CD8-positive, alpha-beta memory T cell (primary cell): ENCODE data around the gene KLHL26. TPM values are rescaled to one million over a fixed set of nuclear protein-coding genes. Genes with fewer than 3 reads are reported as not detected.

Source experiments
- CTCF ChIA-PET: fragments of 350-600 bp; sonication (Branson Sonifier 250); formaldehyde crosslinking; loops from one replicate; lab custom pipeline; 2021; ENCODE audit warnings: antibody characterized with exemption; lab: Charles Lee
- POLR2A ChIA-PET: fragments of 350-600 bp; sonication (Branson Sonifier 250); formaldehyde crosslinking; loops from one replicate; lab custom pipeline; 2021; ENCODE audit warnings: antibody characterized with exemption; lab: Charles Lee
- DNase-seq, 5 donors: peaks; one replicate each; pipeline versions ENCODE4 v3.0.0 to v3.0.0-alpha.2; 2020 to 2022; ENCODE audit warnings: mixed read lengths in 1 of 5
- H3K27ac ChIP-seq: one replicate; pipeline ENCODE4 v1.7.0; 2013; ENCODE audit warnings: low read depth, mild to moderate bottlenecking, low read length, moderate library complexity
- H3K27me3 ChIP-seq: 2 replicates; pipeline ENCODE4 v1.7.0; 2013; ENCODE audit warnings: low read length, mild to moderate bottlenecking; ENCODE audit not compliant: insufficient read depth, poor library complexity, severe bottlenecking
- H3K36me3 ChIP-seq: 2 replicates; pipeline ENCODE4 v1.7.0; 2013; ENCODE audit warnings: mild to moderate bottlenecking, low read length, moderate library complexity; ENCODE audit not compliant: insufficient read depth
- H3K4me1 ChIP-seq: 2 replicates; pipeline ENCODE4 v1.7.0; 2013; ENCODE audit warnings: mild to moderate bottlenecking, low read length, moderate library complexity; ENCODE audit not compliant: insufficient read depth
- H3K4me3 ChIP-seq: 2 replicates; pipeline ENCODE4 v1.7.0; 2013; ENCODE audit warnings: mild to moderate bottlenecking, low read length
- H3K9me3 ChIP-seq: 2 replicates; pipeline ENCODE4 v1.7.0; 2013; ENCODE audit warnings: mild to moderate bottlenecking, low read length
- H3K27ac Mint-ChIP-seq, 8 donors: one replicate each; pipeline ENCODE4 v1.8.0; 2020 to 2021; ENCODE audit warnings: mixed read lengths in 8 of 8, mild to moderate bottlenecking in 6 of 8, inconsistent platforms in 3 of 8, moderate library complexity in 3 of 8
- H3K27me3 Mint-ChIP-seq, 2 donors: one replicate each; pipeline ENCODE4 v1.8.0; 2020 to 2021; ENCODE audit warnings: mixed read lengths in 2 of 2, mild to moderate bottlenecking in 1 of 2, moderate library complexity in 1 of 2
- H3K36me3 Mint-ChIP-seq, 3 donors: one replicate each; pipeline ENCODE4 v1.8.0; 2020 to 2021; ENCODE audit warnings: mixed read lengths in 3 of 3, inconsistent platforms in 1 of 3, mild to moderate bottlenecking in 1 of 3
- H3K4me1 Mint-ChIP-seq, 3 donors: one replicate each; pipeline ENCODE4 v1.8.0; 2020 to 2021; ENCODE audit warnings: mixed read lengths in 3 of 3, inconsistent platforms in 1 of 3, mild to moderate bottlenecking in 1 of 3
- H3K4me3 Mint-ChIP-seq, 7 donors: one replicate each; pipeline ENCODE4 v1.8.0; 2020 to 2021; ENCODE audit warnings: mixed read lengths in 7 of 7, mild to moderate bottlenecking in 6 of 7, moderate library complexity in 4 of 7, inconsistent platforms in 2 of 7
- H3K9me3 Mint-ChIP-seq, 5 donors: one replicate each; pipeline ENCODE4 v1.8.0; 2020 to 2022; ENCODE audit warnings: mixed read lengths in 5 of 5, mild to moderate bottlenecking in 3 of 5, moderate library complexity in 2 of 5, inconsistent platforms in 1 of 5
- polyA plus RNA-seq: library from polyadenylated mRNA; unstranded; fragments of 300-500 nt; fragmentation: Illumina TruSeq; gene quantifications from one replicate; pipeline ENCODE4 v1.2.3, GENCODE V29; 2021
- total RNA-seq, 2 experiments: library from RNA; stranded (reverse); gene quantifications; one replicate each; pipeline ENCODE4 v1.2.3, GENCODE V29; 2021

Gene KLHL26
- total and polyA plus RNA-seq, 3 experiments from 2014 or later: 5.1 to 12.8 (median 12.4) TPM

DNA sequence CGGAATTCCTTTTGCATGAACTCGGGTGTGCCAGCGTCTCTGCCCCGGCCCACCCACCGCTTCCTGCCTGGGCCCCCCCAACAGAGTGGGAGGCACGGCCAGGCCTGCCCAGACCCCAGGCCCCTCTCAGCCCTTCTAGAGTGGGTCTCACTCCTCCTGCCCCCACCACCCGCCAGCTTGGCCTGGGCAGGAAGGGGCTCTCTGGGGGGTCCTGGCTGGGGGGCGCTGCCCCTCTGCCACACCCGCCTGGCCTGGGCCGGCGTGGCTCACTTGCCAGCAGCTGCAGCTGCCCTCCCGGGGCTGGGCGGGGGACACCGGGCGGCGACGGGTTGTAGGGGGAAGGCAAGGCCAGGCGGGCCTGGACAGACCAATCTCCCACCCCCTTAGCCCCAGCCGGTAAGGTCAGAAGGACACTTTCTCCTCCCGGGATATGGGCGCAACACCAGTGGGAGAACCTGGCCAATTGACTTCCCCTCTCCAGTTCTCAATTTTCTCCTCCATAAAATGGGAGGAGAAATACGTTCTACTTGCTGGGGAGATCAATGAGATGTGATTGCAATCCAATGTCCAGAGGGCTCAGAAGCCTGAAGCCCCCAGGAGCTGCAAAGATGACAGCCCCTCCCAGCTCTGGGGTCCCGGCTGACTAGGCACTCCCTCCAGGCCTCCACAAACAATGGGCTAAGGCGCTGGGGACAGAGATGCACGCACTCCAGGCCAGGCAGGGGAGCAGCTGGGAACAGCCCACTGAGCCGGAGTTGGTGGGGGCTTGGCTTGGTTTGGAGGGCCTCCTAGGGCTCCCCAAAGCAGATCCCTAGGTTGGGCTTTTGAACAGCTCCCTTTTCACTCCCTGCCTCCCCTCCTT lies 32.6 kb upstream of the KLHL26 start:
- peaks cover 27 to 53% of the 10 kb centered on the region in 2 donors for H3K27me3 Mint-ChIP-seq
- H3K27me3 ChIP-seq: peaks cover 44% of the 10 kb centered on the region
- H3K4me3 ChIP-seq: no peak overlapping the region
- H3K4me3 Mint-ChIP-seq: no peak overlapping the region
- no peaks in the 10 kb centered on the region for H3K9me3 Mint-ChIP-seq
- no peaks in the 10 kb centered on the region for H3K36me3 ChIP-seq
- H3K27ac Mint-ChIP-seq: no peak overlapping the region
- POLR2A ChIA-PET: interaction anchor here (0.5 to 0.8 kb wide), 2 partner anchors 15 to 33 kb away, joined by 3 read pairs; partner anchors contain the start of gene UBA52
- peaks cover 7 to 30% (median 8%) of the 10 kb centered on the region in 3 donors for H3K4me1 Mint-ChIP-seq
- no peak overlapping the region for H3K27ac ChIP-seq
- DNase-seq: no peak
- H3K36me3 Mint-ChIP-seq: no peaks in the 10 kb centered on the region
- peaks cover 4% of the 10 kb centered on the region for H3K4me1 ChIP-seq
- H3K9me3 ChIP-seq: no peaks in the 10 kb centered on the region
- CTCF ChIA-PET: interaction anchor here (0.7 to 1.8 kb wide), 2 partner anchors 15 to 118 kb away, joined by 3 to 5 read pairs; partner anchors contain the start of gene REX1BD

DNA sequence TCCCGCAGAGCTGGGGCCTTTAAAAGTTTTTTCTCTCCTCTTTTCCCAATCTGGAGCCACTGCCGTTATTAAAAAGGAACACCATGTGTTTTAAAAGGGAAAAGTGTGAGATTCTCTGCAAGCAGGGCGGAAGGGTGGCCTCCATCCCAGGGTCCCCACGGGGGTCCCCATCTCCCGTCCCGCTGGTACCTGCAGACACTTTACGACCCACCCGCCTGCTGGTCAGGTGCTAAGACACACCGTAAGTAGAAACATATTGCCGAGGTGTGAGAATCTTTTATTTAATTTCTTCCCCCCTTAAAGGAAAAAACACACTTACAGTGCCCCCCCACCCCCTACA lies 32.0 kb upstream of the KLHL26 start:
- no peak overlapping the region for H3K27ac Mint-ChIP-seq
- Histone ChIP-seq H3K27ac (no peak overlapping the region), H3K4me1 (peaks cover 4% of the 10 kb centered on the region), H3K9me3 (no peaks in the 10 kb centered on the region), H3K27me3 (peaks cover 50% of the 10 kb centered on the region), H3K36me3 (no peaks in the 10 kb centered on the region), H3K4me3 (no peak overlapping the region)
- CTCF ChIA-PET: interaction anchor here (0.7 kb wide), 1 partner anchor 119 kb away, joined by 3 read pairs; no protein-coding TSS in a partner anchor
- no peaks in the 10 kb centered on the region for H3K9me3 Mint-ChIP-seq
- no peak overlapping the region for H3K4me3 Mint-ChIP-seq
- no peak for DNase-seq
- H3K36me3 Mint-ChIP-seq: no peaks in the 10 kb centered on the region
- POLR2A ChIA-PET: interaction anchor here (0.5 to 0.8 kb wide), 3 partner anchors 15 to 58 kb away, joined by 3 to 5 read pairs (median 3); partner anchors contain the start of gene UBA52
- peaks cover 33 to 55% of the 10 kb centered on the region in 2 donors for H3K27me3 Mint-ChIP-seq
- peaks cover 7 to 30% (median 8%) of the 10 kb centered on the region in 3 donors for H3K4me1 Mint-ChIP-seq

DNA sequence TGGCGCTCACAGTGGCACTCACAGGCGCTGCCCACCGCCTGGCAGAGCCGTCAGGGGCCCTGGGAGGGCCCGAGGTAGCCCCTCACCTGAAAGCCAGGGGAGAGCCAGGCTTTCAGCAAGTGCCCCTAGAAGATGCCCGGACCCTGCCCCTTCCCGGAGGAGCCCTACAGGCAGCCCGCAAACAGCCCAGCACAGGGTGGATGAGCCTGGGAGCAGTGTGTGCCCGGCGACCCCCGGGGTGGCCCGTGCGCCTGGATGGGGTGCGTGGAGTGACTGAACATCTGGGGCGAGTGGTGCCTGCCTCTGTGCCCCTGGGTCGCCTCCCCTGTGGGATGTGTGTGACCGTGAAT lies 31.7 kb upstream of the KLHL26 start:
- H3K4me1 Mint-ChIP-seq: peaks cover 7 to 30% (median 8%) of the 10 kb centered on the region in 3 donors
- no peak overlapping the region for H3K27ac ChIP-seq
- no peaks in the 10 kb centered on the region for H3K36me3 Mint-ChIP-seq
- peaks cover 4% of the 10 kb centered on the region for H3K4me1 ChIP-seq
- H3K27me3 ChIP-seq: peaks cover 53% of the 10 kb centered on the region
- ChIA-PET POLR2A (interaction anchor here (0.5 to 0.6 kb wide), 2 partner anchors 34 to 58 kb away, joined by 3 to 5 read pairs; partner anchors contain the start of gene UBA52), CTCF (interaction anchor here (0.7 kb wide), 1 partner anchor 119 kb away, joined by 3 read pairs; no protein-coding TSS in a partner anchor)
- no peaks in the 10 kb centered on the region for H3K9me3 ChIP-seq
- DNase-seq: no peak
- no peaks in the 10 kb centered on the region for H3K9me3 Mint-ChIP-seq
- H3K4me3 ChIP-seq: no peak overlapping the region
- H3K36me3 ChIP-seq: no peaks in the 10 kb centered on the region
- H3K27ac Mint-ChIP-seq: peak overlapping the region in 2 of 8 donors; percentile 71 to 80
- peaks cover 36 to 57% of the 10 kb centered on the region in 2 donors for H3K27me3 Mint-ChIP-seq
- H3K4me3 Mint-ChIP-seq: peak overlapping the region in 3 of 7 donors; percentile 32 to 75 (median 59)

DNA sequence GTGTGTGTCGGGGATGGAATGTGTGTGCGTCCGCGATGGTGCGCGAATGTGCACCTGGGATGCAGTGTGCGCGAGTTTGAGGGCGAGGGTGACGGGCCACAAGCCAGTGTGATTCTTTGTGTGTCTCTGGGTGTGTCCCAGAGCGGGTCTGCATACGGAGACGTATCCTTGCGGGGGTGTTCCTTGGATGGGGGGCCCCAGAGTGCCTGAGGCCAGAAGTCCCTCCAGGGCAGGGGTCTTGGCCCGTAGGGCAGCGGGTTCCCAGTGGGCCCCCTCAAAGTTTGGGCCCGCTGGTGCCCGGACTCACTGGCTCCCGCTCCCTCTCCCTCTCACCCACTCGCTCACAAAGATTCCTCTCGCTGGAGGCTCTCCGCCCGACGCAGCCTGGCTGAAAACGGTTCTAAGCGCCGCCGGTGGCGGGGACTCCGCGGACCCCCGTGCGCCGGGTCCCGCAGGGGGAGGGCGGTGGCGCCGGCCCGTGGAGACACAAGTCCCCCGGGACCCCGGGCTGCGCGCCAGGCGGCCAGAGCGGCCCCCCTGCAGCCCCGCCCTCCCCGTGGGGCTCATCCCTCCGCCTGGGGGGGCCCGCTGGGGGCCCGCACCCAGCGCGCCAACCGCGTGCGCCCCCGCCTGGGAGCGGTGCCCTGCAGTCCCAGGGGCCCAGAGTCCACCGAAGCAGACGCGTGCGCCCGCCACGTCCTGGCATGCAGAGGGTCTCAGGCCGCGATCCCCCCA lies 31.1 kb upstream of the KLHL26 start:
- no peak for DNase-seq
- POLR2A ChIA-PET: interaction anchor here (0.6 kb wide), 1 partner anchor 57 kb away, joined by 5 read pairs; no protein-coding TSS in a partner anchor
- Mint-ChIP-seq H3K9me3 (no peaks in the 10 kb centered on the region), H3K4me1 (peaks cover 7 to 30% (median 8%) of the 10 kb centered on the region in 3 donors), H3K4me3 (peak overlapping the region in 5 of 7 donors; percentile 32 to 75 (median 59)), H3K36me3 (no peaks in the 10 kb centered on the region), H3K27ac (peak overlapping the region in 2 of 8 donors; percentile 71 to 80), H3K27me3 (peaks cover 39 to 57% of the 10 kb centered on the region in 2 donors)
- H3K27me3 ChIP-seq: peaks cover 58% of the 10 kb centered on the region
- CTCF ChIA-PET: no interaction called here
- H3K9me3 ChIP-seq: no peaks in the 10 kb centered on the region
- no peaks in the 10 kb centered on the region for H3K36me3 ChIP-seq
- no peak overlapping the region for H3K4me3 ChIP-seq
- no peak overlapping the region for H3K27ac ChIP-seq
- H3K4me1 ChIP-seq: peaks cover 4% of the 10 kb centered on the region

DNA sequence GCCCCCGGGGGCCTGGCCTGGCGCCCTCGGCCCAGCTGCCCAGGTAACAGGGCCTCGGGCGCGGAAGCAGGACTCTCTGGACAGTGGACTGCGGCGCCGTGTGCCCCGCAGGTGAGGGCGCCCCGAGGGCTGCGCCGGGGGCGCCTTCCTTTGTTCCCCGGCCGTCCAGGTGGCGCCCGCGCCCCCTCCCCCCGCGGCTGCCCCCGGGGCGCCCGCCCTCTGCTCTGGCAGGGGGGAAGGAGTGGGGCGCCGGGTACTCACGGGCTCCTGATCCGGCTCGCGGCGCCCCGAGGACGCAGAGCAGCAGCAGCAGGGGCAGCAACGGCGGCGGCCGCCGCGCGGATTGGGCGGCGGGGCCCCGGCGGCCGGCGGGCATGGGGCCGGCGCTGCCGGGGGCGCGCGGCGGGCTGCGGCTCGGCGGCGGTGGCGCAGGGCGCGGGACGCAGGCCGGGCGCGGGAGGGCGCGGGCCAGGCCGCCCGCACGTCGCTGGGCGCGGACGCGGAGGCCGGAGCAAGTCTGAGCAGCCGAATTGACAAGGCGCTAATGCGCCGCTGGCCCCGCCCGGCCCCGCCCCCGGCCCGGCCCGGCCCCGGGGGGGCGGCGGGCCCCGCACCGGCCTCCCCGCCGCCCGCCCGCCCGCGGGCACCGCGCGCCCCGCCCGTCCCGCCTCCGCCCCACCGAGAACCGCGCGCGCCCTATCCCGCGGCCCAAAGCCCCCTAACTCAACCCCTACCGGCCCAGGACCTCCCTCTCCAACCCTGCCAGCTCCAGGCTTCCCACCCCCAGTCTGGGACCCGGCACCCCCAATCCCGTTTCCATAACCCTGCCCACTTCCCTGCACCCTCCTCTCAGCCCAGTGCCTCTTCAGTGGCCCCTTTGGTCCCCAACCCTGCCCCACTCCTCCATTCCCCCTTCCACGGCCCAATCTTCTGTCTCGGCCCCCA lies 30.3 kb upstream of the KLHL26 start, which contains the start of gene CRLF1:
CRLF1 (minus strand) TSS at position 519 of the 945 bp plus-strand sequence; CDS start at position 376, 143 bp downstream.
- Histone ChIP-seq H3K36me3 (no peaks in the 10 kb centered on the region), H3K27ac (no peak within 1 kb of the TSS), H3K4me1 (peaks cover 9% of the 10 kb centered on the region), H3K27me3 (peaks cover 64% of the 10 kb centered on the region), H3K4me3 (no peak within 1 kb of the TSS), H3K9me3 (no peaks in the 10 kb centered on the region)
- Mint-ChIP-seq H3K4me1 (peaks cover 11 to 36% (median 13%) of the 10 kb centered on the region in 3 donors), H3K36me3 (peaks cover 0 to 1% (median 0%) of the 10 kb centered on the region in 3 donors), H3K27me3 (peaks cover 44 to 63% of the 10 kb centered on the region in 2 donors), H3K4me3 (peak within 1 kb of the TSS in 4 of 7 donors; percentile 32 to 73 (median 52)), H3K9me3 (no peaks in the 10 kb centered on the region), H3K27ac (no peak within 1 kb of the TSS)
- POLR2A ChIA-PET: interaction anchor here (0.8 kb wide), 1 partner anchor 18 kb away, joined by 3 read pairs; no protein-coding TSS in a partner anchor
- CTCF ChIA-PET: interaction anchor here (1.0 to 1.2 kb wide), 2 partner anchors 14 to 241 kb away, joined by 3 to 4 read pairs; no protein-coding TSS in a partner anchor
- no peak for DNase-seq

DNA sequence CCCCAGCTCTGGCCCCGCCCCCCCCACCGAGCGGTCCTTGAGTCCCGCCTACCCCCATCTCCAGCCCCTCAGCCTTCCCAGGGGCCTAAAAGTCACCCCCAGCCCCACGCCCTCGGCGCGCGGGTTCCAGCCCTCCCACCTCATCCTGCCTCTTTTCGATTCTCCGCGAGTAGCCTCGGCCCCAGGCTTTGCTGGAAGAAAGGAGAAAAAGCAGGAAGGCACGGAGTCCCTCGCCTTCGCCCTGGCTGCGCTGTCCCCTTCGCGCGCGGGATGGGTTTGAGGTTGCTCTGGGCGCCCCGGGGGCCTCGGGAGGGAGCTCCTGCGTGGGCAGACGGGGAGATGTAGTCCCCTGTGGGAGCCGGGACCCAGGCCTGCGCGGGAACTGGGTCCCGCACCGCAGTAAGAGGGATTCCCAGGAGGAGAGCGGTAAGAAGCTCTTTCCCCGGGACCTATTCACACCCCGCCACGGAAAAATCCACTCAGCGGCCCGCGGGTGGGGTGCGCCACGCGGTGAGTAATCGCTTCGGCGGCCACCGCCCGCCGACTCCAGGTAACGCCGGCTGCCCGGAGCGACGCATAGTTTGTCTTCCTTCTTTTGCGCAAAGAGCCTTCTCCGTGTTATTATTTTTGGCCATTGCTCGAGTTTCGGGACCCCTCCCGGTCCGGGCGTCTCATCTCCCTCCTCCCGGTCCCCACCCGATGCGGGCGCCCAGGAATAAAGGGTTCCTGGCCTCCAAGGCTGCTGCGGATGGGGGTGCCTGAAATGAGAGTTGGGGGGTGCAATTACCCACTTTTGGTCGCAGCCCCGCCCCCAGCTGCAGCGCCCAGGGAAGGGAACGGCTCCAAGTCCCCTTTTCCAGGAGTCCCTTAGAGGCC lies 29.4 kb upstream of the KLHL26 start:
- CTCF ChIA-PET: interaction anchor here (1.0 to 1.2 kb wide), 2 partner anchors 15 to 240 kb away, joined by 3 to 4 read pairs; no protein-coding TSS in a partner anchor

More for the DNA sequence above, 29.4 kb upstream of the KLHL26 start:
- Histone ChIP-seq H3K4me3 (no peak overlapping the region), H3K36me3 (no peaks in the 10 kb centered on the region), H3K9me3 (no peaks in the 10 kb centered on the region), H3K27ac (no peak overlapping the region), H3K27me3 (peaks cover 72% of the 10 kb centered on the region), H3K4me1 (peaks cover 17% of the 10 kb centered on the region)
- Mint-ChIP-seq H3K4me1 (peaks cover 16 to 44% (median 20%) of the 10 kb centered on the region in 3 donors), H3K36me3 (peaks cover 0 to 1% (median 0%) of the 10 kb centered on the region in 3 donors), H3K27me3 (peaks cover 52 to 65% of the 10 kb centered on the region in 2 donors), H3K4me3 (peak overlapping the region in 3 of 7 donors; percentile 8 to 35 (median 32)), H3K27ac (no peak overlapping the region), H3K9me3 (no peaks in the 10 kb centered on the region)
- POLR2A ChIA-PET: interaction anchor here (0.8 kb wide), 1 partner anchor 17 kb away, joined by 3 read pairs; no protein-coding TSS in a partner anchor
- DNase-seq: no peak
